Measurements from ENCODE around the gene C12orf56.
"Not testable (repeated sequence)": the region's sequence is repeated elsewhere in the genome, so short reads cannot be mapped to it uniquely, and the experiment has no call there.

Gene C12orf56

DNA sequence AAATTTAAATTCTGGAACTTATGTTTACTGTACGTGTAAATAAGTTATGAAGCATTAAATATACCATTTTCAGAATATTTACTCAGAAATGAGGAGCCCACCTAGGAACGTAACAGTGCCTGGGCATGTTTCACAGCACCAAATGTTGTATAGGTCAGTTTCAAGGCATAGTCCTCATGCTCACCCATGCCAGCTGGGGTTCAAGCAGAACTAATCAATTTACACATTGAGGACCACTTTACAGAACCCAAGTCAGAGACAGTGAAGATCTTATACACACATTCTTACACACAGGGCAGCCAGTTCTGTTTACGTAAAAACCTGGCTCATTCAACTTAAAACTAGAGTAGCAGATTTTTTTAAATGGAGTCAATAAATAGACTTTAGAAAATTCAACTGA, 170.5 kb downstream of the C12orf56 start:
- H3K27ac ChIP-seq (ENCODE audit: low read length) = no peak overlapping the region
- H3K36me3 ChIP-seq (ENCODE audit: control insufficient read depth, insufficient read depth, low read length) = no peaks in the 10 kb centered on the region
- no peaks in the 10 kb centered on the region for H3K27me3 ChIP-seq (ENCODE audit: control insufficient read depth, insufficient read depth, low read length)
- no peaks in the 10 kb centered on the region for H3K9me3 ChIP-seq (ENCODE audit: control insufficient read depth, insufficient read depth, low read length)
- peaks cover 1% of the 10 kb centered on the region for H3K4me1 ChIP-seq (ENCODE audit: control insufficient read depth, insufficient read depth, low read length)
- WGBS (ENCODE audit: insufficient coverage, insufficient read length) = no CpG with 5 or more reads among the region's 3 CpGs
- H3K4me3 ChIP-seq (ENCODE audit: low read length) = no peak overlapping the region
- DNase-seq (ENCODE audit: low read depth, low spot score) = no peak

- no CpG with 5 or more reads among the region's 2 CpGs for WGBS (ENCODE audit: insufficient coverage, insufficient read length)
Measured at GRCh38 chr12:64219145-64219544, 171.4 kb downstream of the C12orf56 start.

GRCh38 chr12:64218597-64218996, 172.0 kb downstream of the C12orf56 start:
- no peak for DNase-seq (ENCODE audit: low read depth, low spot score)
- Histone ChIP-seq H3K4me3 (ENCODE audit: low read length) (no peak overlapping the region), H3K36me3 (ENCODE audit: control insufficient read depth, insufficient read depth, low read length) (no peaks in the 10 kb centered on the region)

More at GRCh38 chr12:64219145-64219544, 171.4 kb downstream of the C12orf56 start:
- no peak for DNase-seq (ENCODE audit: low read depth, low spot score)
- Histone ChIP-seq H3K4me1 (ENCODE audit: control insufficient read depth, insufficient read depth, low read length) (peaks cover 1% of the 10 kb centered on the region), H3K27ac (ENCODE audit: low read length) (no peak overlapping the region), H3K27me3 (ENCODE audit: control insufficient read depth, insufficient read depth, low read length) (no peaks in the 10 kb centered on the region), H3K36me3 (ENCODE audit: control insufficient read depth, insufficient read depth, low read length) (no peaks in the 10 kb centered on the region), H3K9me3 (ENCODE audit: control insufficient read depth, insufficient read depth, low read length) (no peaks in the 10 kb centered on the region), H3K4me3 (ENCODE audit: low read length) (no peak overlapping the region)

DNA sequence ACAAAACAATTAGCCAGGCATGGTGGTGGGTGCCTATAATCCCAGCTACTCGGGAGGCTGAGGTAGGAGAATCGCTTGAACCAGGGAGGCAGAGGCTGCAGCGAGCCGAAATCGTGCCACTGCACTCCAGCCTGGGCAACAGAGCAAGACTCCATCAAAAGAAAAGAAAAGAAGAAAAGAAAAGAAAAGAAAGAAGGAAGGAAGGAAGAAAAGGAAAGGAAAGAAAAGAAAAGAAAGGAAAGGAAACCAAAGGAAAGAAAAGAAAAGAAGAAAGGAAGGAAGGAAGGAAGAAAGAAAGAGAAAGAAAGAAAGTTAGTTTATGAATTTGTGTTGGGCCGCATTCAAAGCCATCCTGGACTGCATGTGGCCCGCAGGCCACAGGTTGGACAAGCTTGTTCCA, 172.9 kb downstream of the C12orf56 start:
- H3K27ac ChIP-seq (ENCODE audit: low read length); H3K27me3 ChIP-seq (ENCODE audit: control insufficient read depth, insufficient read depth, low read length); H3K36me3 ChIP-seq (ENCODE audit: control insufficient read depth, insufficient read depth, low read length); DNase-seq (ENCODE audit: low read depth, low spot score); H3K4me3 ChIP-seq (ENCODE audit: low read length); H3K4me1 ChIP-seq (ENCODE audit: control insufficient read depth, insufficient read depth, low read length); H3K9me3 ChIP-seq (ENCODE audit: control insufficient read depth, insufficient read depth, low read length): not testable (repeated sequence)
- no CpG with 5 or more reads among the region's 7 CpGs for WGBS (ENCODE audit: insufficient coverage, insufficient read length)

More at GRCh38 chr12:64218597-64218996, 172.0 kb downstream of the C12orf56 start:
- WGBS (ENCODE audit: insufficient coverage, insufficient read length) = no CpG with 5 or more reads among the region's 5 CpGs
- no peaks in the 10 kb centered on the region for H3K27me3 ChIP-seq (ENCODE audit: control insufficient read depth, insufficient read depth, low read length)
- no peak overlapping the region for H3K27ac ChIP-seq (ENCODE audit: low read length)
- H3K9me3 ChIP-seq (ENCODE audit: control insufficient read depth, insufficient read depth, low read length) = no peaks in the 10 kb centered on the region
- H3K4me1 ChIP-seq (ENCODE audit: control insufficient read depth, insufficient read depth, low read length) = peaks cover 1% of the 10 kb centered on the region

- H3K36me3 ChIP-seq (ENCODE audit: control insufficient read depth, insufficient read depth, low read length) = no peaks in the 10 kb centered on the region
- no peaks in the 10 kb centered on the region for H3K9me3 ChIP-seq (ENCODE audit: control insufficient read depth, insufficient read depth, low read length)
- no peak for DNase-seq (ENCODE audit: low read depth, low spot score)
- no peak overlapping the region for H3K27ac ChIP-seq (ENCODE audit: low read length)
- H3K27me3 ChIP-seq (ENCODE audit: control insufficient read depth, insufficient read depth, low read length) = no peaks in the 10 kb centered on the region
- peaks cover 1% of the 10 kb centered on the region; the same call in 1 of the 2 replicates for H3K4me1 ChIP-seq (ENCODE audit: control insufficient read depth, insufficient read depth, low read length)
- H3K4me3 ChIP-seq (ENCODE audit: low read length) = no peak overlapping the region
Measured at GRCh38 chr12:64216239-64216638, 174.3 kb downstream of the C12orf56 start.

Data from iPS DF 6.9 (cell line).